Epidermal melanocyte (primary cell): ENCODE measurements around the gene FGF18.

Experiments used
- DNase-seq: peaks from one replicate; pipeline ENCODE4 v3.0.0; 2011; ENCODE audit warnings: low spot score; ENCODE audit not compliant: insufficient read length

The FGF18 gene

DNA sequence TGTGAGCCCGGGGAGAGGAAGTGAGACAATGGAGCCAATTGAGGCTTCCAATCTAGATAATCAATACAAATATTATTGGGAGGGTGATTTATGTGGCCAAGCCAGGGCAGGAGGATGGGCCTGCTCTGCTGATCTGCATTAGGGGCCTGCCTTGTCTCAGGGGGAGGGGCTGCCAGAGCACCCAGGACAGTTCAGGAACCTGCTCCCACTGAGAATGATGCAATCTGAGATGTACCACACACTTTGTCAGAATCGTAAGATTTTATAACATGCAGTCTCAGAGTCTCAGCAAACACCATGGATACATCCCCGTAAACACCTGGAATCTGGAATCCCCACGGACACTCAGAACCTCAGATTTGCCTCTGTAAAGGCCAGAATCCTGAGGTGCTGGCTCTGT, 19.3 kb downstream of the FGF18 start:
- no peak for DNase-seq

DNA sequence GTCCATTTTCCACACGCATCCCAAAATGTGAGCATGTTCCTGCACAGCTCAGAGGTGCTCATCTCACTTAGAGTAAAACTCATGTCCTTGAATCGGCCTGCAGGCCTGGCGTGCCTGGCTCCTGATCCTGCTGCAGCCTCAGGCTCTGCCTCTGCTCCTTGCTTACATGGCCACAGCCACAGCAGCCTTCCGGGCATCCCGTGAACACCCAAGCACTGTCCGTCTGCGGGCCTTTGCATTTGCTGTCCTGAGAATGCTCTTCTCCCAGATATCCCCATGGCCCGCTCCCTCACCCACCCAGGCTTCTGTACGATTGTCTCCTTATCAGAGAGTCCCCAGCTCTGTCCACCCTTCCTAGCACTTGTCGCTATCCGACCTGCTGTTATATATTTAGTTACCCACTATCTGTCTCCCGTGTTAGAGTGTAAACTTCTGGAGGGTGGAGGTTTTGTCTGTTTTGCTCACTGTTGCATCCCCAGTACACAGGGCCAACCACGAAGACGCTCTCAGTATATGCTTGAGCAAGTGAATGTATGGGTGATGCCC, 21.9 kb downstream of the FGF18 start:
- no peak for DNase-seq

DNA sequence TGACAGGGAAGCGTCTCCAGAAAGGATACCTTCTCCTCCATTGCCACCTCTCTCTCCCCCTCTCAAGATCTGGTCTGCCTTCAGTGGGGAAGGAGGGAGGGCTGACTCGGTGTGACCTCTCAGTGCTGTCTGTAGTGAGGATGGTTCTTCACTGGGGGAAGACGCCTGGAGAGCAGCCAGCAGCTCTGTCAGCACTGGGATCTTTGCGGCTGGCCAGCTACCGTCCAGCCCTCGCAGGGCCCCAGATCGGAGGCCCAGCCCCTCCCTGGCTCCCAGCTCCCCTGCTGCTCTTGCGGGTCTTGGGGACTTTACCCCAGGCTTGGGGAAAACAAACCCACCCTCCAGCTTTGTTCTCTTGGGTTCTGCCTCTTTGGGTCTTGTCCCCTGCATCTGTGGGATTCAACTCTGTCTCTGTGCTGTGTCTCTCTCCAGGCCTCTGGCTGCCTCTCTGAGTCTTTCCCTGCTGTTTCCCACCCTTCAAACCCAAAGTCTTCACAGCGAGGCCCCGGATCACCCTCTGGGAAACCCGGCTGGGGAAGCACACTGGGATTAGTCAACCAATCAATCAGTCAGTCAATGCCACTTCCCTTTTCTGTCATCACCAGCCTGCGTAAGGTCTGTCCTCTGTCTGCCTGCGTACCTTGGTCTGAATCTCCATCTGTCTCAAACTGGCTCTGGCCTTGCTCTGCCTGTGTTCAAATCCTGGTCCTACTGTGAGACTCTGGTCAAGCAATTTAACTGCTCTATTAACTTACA, 23.0 kb downstream of the FGF18 start:
- DNase-seq = no peak

DNA sequence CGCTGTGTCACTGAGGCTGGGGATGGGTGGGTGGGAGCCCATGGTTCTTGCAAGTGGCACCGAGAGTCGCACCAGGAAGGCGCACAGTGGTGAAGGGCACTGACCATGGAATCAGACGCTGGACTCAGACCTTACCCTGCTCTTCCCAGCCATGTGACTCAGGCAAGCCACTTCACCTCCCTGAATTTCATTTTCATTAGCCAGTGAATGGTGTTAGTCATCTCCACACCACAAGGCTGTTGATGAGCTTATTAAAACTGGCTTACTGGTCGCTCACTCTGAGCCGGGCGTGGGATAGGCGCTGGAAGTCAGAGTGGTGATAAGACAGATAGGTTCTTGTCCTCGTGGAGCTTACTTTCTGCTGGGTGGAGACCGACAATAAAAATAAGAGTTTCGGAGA, 25.1 kb downstream of the FGF18 start:
- no peak for DNase-seq

DNA sequence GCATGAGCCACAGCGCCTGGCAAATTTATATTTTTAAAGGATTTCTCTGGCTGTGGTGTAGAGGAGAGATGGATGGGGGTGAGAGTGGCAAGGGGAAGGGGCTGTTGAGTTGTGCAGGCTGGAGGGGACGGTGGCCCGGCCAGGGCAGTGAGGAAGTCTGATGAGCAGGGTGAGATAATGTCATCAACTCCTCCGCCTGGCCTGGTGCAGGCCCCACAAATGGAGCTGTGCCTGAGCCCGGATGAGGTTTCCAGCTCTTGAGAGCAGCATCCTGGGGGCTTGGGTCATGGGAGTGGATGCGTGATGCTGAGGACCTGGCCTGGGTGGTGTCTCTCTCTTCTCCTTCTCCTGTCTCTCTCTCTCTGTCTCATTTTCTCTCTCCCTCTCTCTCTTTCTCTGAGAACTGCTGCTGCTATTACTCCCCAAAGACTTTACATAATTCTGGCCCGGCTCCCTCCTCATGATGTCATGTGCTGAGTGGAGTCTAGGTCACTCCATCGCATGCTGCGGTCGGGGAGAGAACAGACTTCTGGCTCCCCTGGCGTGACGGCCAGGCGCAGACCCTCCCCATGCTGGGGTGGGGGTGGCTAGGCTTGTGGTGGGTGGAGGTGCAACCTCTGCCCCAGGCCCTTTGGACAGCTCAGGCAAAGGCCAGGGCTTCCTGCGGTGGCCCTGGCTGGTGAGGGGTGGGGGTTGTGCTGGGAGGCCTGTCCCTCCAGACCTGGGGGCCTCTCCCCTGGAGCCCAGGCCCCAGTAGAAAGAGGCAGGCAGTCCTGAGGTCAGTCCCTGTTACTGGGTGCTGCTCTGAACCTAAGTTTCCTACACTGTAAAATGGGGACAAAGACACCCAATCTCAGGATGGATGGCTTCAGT, 26.4 kb downstream of the FGF18 start:
- no peak for DNase-seq

DNA sequence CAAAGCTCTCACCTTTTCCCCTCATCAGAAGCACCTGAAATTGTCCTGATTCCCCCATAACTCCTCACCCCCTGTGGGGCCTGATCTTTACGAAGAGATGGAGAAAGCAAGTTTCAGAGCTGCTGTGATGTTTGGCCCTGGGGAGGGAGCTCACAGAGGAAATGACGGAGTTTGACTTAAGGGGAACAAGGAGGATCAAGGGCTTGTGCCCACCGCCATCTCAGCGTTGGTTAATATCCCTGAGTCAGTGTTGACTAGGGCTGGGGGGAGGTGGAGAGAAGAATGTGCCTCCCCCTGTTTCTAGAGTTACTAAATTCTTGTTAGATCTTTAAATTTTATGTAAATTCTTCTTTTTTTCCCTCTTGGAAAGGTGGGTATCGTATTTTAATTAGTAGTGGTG, 27.8 kb downstream of the FGF18 start:
- no peak for DNase-seq

DNA sequence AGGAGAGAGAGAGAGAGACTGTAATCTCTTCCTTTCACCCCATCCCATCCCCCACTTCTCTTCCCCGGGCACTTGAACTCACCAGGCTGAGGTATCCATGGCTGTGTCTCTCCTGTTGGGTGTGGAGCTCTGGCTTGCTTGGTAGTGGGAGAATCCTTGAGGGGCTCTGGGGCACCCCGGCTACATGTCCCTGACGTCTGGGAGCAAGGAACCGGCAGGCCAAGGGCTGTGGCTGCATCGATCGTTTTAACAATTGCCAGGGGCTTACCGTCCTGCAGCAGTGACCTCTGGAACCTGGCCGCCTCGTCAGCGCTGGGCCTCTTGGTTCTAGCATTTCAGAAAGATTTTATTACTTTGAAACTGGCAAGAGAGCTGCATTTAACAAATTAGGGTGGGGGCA, 30.0 kb downstream of the FGF18 start:
- no peak for DNase-seq

DNA sequence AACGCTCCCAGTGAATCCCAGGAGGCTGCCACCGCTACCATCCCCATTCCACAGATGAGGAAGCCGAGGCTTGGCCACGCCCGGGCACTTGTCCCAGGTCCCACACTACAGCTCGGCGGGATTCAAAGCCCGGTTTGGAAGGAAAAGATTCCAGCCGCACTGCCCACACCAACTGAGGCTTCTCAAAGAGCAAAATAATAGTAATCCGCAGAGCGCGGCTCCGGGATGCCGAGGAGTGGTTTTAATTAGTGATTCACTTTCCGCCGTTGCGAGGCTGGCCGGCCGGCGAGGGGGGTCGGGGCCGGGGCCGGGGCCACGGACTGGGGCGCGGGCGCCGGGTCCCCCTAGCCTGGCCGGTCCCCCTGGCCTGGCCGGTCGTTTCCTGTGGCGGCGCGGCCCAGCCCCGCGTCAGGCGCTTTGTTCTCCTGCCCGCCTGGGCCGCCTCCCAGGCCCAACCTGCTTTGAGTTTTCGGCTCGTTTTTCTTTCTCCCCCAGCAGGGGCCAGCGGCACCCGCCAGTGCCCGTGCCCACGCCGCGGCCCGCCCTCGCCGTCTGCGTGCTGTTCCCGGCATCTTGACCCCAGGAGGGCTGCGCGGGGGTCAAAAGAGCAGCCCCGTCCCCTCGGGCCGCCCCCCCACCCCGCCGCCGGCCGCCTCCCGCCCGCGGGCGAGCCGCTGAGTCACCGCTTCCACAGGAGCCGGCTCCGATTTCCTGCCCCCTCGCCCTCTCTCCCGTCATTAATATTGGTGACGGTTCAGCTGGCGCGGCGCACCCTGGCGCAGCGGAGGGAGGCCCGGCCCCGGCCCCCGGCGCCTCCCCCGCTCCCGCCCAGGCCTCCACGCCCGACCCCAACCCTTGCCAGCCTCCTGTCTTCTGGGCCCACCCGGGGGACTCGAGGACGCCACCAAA, 31.2 kb downstream of the FGF18 start:
- DNase-seq = no peak

DNA sequence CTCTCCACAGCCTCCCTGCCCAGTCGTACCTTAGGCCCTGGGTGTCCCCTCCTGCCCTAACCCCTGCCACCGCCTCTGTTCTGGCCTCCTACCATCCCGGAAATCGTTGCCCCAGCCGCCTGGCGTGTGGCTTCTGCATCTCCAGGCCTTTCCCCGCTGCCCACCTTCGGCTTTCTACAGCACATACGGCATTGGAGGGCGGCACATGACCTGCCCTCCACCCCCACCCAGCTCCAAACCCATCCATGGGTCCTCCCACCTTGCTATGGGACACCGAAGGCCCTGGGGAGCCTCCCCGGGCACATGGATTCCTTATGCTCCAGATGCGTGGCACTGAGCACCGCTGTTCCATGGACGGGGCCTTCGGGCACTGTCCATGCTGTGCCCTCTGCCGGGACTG, 32.0 kb downstream of the FGF18 start:
- no peak for DNase-seq

DNA sequence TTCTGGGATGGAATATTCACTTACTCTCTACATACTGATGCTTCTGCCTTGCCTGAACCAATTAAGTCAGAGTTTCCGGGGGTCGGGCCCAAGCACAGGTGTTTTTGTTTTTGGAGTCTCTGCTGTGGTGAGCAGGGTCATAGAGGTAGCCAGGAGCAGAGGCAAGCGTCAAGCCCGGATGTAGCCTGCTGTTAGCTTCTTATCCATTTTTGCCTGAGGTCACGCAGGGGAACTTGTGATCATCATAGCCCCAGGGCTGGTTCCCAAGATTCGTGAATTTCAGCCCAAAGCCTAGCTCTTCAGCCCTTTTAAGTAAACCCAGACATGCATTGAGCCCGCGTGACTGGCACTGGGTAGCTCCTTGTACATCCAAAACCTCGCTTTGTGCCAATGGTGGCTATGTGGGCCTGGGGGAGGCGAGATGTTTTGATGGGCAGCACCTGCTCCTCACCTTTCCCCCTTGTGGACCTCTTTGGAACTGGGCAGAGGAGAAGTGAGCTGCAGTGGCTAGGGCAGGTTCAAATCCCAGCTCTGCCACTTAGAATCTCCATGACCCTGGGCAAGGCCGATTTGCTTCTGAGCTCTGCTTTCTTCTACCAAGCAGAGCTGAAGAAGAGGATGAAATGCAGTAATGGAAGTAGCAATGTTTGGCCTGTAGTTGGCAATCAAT, 33.7 kb downstream of the FGF18 start:
- no peak for DNase-seq

DNA sequence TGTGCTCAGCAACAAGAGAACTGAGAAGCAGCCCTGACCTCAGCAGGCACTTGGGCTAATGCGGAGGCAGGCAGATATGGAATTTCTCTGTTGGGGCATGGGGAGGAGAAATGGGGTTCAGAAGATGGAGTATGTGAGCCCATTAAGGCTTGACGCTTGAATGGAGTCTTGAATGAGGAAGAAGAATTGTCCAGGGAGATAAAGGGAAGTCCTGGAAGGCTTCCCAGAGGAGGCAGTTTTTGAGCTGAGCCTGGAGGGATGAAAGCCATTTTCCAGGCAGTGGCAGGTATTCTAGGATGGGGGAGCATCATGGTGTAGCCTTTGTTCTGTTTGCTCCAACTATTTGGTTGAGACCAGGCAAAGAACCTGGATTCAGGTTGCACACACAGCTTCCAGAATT, 34.5 kb downstream of the FGF18 start:
- no peak for DNase-seq

DNA sequence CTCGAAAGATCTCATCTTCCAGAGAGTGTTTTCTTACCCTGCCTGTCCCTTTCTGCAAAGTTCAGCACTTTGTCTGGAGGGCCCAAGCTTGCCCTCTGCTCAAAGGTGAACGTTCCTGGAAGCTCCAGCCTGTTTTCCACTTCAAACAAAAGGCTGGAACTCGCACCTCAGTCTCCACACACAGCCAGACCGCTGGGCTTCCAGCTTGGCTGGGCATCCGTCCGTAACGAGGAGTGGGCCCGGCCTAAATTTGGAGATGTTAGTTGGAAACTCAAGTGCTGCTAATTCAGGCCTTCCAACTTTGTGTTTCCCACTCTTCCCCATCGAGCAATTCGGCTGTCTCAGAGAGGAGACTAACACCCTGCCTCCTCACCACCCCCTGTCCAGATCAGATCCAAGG, 35.1 kb downstream of the FGF18 start:
- no peak for DNase-seq

DNA sequence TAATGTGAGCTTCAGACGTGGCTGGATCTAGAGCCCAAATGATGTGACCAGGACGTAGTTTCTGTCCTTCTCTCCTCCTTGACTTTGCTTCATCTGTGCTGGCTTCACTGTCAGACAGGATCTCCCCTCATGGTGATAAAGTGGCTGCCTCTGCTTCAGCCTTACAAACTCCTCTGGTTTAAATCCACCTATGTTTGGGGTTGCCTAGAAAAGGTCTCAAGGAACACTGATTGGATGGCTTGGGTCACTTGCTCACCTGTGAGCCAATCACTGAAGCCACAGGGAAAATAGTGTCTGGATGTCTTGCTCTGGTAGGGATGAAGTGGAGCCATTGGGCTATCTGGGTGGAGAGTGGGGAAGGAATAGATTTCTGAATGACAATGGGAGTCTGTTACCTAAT, 36.1 kb downstream of the FGF18 start:
- no peak for DNase-seq

DNA sequence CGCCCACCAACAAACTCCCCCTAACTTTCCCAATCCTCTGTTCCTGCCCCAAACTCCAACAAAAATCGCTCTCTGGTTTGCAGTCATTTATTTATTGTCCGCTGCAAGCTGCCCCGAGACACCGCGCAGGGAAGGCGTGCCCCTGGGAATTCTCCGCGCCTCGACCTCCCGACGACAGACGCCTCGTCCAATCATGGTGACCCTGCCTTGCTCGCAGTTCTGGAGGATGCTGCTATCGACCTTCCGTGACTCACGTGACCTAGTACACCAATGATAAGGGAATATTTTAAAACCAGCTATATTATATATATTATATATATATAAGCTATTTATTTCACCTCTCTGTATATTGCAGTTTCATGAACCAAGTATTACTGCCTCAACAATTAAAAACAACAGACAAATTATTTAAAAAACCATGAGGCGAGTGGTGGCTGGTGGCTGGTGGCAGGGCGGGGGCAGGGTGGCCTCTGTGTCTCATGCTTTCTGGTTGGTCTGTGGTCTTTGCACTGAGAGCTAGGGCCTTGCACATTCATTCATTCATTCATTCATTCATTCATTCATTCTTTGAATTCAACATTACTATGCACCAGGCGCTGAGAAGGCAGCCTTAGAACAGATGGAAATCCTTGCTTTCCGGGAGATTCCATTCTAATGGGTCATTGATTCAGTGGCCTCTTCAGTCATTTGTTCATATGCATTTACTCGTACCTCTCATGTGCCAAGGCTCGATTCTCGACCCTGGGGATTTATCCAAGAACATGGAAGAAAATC, 37.9 kb downstream of the FGF18 start:
- DNase-seq = no peak

DNA sequence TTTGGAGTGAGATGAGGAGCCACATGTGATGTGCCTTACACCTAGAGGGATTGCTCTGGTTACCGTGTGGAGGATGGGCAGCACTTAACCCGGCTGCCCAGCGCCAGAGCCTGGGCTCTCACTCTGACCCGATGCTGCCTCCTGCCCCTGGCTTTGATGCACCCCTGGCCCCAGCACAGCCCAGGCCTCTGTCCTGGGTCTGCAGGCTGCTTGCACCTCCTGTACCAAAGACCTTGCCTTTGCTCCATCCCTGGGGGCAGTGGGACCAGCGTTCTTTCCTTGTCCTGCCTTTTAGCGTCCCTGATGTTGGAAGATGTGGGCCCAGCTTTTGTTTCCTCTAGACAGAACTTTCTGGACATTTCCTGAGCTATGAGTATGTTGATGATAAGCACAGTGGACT, 40.4 kb downstream of the FGF18 start:
- DNase-seq = no peak

DNA sequence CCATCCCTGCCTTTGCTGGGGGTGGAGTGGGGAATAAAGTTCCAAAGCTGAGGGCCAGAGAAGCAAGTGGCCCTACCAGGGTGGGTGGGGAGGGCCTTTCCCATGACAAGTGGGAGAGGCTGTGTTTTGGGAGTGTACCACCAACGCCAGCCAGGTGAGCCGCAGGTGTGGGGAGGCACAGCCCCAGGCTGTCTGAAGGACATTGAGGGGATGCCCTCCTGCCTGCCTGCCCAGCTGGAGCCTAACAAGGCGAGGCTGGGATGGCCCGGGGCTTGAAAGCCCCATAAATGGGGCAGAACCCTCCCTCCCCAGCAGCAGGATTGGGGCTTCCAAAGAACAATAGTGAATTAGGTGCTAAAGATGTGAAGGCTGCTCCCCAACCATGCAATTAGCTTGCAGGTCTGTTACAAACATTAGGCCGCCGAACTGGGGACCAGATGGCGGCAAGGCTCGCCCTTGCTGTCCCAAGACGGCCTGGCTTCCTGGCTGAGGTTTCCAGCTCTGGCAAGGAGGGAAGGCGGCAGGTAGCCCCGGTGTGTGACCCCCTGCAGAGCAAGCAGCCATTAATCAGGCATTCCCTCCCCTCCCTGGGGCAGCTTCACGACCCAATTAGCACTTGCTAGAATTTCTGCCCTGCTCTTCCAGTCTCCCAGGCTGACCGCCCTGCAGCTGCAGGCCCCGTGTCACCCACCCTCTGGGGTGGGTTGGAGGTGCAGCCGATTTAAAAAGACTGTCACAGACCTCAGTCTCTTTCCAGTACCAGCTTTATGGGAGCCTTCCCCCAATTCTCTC, 42.9 kb downstream of the FGF18 start:
- no peak for DNase-seq

DNA sequence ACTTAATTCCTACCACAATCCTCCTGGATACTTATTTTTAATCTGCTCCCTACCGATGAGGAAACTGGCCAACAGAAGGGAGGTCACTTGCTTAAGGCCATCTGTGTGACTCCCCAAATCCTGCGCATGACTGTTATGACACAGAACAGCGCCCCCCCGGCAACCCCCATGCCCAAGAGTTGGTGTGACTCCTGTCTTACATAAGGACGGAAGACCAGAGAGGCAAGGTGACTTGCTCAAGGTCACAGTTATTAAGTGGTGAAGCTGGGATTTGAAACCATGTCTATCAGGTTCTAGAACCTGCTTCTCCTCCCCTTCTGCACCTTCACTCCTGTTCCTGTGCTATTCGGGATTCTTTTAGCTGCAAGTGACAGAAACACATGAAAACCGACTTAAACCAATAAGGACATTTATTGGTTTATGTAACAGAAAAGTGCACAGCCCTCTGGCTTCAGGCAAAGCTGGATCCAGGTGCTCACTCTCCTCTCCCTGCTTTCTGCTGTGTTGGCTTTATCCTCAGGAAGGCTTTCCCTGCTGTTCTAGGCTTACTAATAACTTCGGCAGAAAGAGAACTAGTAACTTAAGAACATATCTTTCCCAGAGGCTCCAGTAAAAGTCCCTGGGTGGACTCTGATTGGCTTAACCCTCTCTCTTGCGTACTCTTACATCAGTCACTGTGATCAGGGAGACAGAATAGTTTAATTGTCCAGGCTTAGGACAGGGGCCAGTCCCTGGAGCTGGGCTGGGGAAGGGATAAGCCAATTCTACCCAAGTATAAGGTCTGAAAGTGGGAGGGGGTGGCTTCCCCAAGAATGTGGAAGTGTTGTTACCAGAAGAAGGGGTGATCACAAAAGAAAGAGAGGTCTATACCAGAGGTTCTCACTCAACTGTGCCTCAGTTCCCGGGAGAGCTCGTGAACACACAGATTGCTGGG, 43.7 kb downstream of the FGF18 start:
- no peak for DNase-seq

DNA sequence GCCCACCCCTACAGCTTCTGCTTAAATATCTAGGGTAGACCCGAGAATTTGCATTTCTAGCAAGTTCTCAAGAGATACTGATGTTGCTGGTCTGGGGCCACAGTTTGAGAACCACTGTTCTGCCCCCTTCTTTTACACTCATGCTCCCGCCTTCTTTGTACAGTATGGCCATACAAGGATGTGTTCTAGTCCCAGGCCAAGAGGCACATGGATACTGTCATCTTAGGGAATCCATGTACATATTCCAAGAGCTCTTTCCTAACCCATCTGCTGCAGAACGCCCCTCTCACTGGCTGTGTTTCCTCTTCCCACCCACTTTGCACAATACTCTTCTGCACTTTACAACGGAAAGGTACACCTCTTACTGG, 44.4 kb downstream of the FGF18 start:
- no peak for DNase-seq
